Right renal cortex interstitium (tissue), 3 donors: ENCODE measurements around the gene RENBP. TPM values are rescaled to one million over a fixed set of nuclear protein-coding genes. Genes with fewer than 3 reads are reported as not detected.
"Not testable (repeated sequence)": the region's sequence is repeated elsewhere in the genome, so short reads cannot be mapped to it uniquely, and the experiment has no call there.

Experiments used
- DNase-seq, 3 donors: peaks; one replicate each; pipeline ENCODE4 v3.0.0-alpha.2; 2013; ENCODE audit warnings: low read depth in 3 of 3, low spot score in 2 of 3
- polyA plus RNA-seq, 3 donors: library from polyadenylated mRNA; unstranded; fragments of 120-200 nt; gene quantifications; one replicate each; pipeline ENCODE4 v1.2.1, GENCODE V29; 2013; ENCODE audit not compliant: insufficient read length in 3 of 3

Gene RENBP
- 10 to 100 TPM; 13.9 to 17.9 (median 17.2) TPM for polyA plus RNA-seq

GRCh38 chrX:153944140-153944799 is at the start of gene RENBP:
RENBP (minus strand) TSS chrX:153944643; CDS start chrX:153944610, 33 bp downstream.
- DNase-seq = no peak

DNA sequence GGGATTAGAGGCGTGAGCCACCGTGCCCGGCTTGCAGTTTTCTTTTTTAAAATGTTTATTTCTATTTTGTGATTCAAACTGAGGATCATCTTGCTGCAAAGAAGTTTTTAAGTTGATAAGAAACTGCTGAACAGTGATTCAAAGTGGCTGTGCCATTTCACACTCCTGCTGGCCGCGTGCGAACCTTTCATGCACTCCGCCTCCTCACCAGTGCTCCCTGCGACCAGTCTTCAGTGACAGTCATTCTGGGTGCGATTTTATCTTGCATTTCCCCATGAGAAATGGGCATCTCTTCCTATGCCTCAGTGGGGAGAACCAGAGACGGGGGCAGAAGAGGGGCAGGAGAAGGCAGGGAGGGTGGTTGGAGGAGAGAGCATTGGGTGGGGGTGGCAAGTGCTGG is 49.5 kb upstream of the RENBP start:
- DNase-seq = no peak

- DNase-seq = no peak
These were observed 48.6 kb upstream of the RENBP start for GRCh38 chrX:153993079-153993478.

GRCh38 chrX:153992180-153992579 is 47.7 kb upstream of the RENBP start:
- DNase-seq = no peak

DNA sequence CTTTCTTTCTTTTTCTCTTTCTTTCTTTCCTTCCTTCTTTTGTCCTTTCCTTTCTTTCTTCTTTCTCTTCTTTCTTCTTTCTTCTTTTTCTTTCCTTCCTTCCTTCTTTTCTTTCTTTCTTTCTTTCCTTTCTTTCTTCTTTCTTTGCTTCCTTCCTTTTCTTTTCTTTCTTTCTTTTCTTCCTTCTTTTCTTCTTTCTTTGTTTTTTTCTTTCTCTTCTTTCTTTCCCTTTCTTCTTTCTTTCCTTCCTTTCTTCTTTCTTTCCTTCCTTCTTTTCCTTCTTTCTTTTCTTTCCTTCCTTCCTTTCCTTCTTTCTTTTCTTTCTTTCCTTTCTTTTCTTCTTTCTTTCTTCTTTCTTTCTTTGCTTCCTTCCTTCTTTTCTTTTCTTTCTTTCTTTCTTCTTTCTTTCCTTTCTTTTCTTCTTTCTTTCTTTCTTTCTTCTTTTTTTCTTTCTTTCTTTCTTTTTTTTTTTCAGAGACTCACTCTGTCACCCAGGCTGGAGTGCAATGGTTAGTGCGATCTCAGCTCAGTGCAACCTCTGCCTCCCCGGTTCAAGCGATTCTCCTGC is 46.7 kb upstream of the RENBP start:
- DNase-seq = no peak

DNA sequence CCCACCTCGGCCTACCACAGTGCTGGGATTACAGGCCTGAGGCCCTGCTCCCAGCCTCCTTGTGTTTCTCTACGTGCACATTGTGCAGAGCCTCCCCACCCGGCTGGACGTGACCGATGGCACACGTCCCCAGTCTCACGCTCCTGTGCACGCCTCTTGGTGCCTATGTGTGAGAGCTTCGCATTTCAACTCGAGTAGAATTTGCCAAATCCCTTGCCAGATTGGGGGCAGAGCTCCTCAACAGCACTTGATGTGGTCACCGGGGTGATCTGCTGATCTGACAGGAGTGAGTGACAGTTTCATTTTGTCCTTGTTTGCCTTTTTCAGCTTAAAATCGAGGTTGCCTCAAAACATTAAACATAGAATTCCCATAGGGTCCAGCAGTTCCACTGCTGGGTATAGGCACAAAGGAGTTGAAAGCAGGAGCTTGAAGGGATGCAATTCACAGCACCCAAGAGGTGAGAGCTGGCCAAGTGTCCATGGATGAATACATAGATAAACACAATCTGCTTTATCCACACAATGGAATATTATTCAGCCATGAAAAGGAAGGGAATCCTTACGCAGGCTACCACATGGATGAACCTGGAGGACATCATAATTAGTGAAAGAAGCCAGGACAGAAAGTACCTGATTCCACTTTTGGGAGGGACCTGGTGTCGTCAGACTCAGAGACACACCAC is 45.7 kb upstream of the RENBP start:
- DNase-seq = no peak

GRCh38 chrX:153988493-153988892 is 44.0 kb upstream of the RENBP start:
- no peak for DNase-seq

DNA sequence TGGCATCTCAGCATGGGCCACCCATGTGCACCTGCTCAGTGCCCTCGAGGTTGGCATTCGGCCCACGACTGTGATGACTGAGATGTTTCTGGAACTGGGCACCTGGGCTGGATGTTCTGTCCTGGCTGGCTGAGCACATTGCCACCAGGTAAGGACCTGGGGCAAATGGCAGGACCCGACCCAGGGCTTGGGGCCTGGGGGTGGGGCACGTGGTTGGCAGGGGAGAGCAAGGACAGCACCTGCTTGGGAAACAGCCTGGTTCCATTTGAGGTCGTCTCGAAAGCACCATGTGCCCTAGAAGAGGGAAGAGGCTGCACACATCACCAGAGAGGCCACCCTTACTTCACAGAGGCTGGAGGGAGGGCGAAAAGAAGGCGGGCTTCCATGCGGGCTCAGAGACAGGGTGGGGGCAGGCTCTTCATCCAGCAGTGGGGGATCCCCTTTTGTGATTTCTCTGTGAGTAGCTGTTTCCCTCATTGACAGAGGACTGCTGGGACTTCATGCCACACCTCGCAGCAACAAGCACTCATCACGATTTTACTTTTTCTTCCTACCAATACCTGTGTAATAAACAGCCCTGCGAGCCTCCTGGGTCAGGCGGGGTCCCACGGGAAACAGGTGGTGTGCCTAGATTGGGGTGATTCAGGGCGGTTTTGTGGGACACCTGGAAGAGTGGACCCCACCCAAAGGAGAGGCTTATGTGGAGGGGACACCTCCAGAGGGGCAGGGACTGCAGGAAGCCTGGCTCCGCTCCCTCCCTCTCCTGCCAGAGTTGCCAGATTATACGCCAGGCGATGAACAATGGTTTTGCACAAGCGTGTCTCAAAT is 40.1 kb upstream of the RENBP start:
- DNase-seq = no peak

DNA sequence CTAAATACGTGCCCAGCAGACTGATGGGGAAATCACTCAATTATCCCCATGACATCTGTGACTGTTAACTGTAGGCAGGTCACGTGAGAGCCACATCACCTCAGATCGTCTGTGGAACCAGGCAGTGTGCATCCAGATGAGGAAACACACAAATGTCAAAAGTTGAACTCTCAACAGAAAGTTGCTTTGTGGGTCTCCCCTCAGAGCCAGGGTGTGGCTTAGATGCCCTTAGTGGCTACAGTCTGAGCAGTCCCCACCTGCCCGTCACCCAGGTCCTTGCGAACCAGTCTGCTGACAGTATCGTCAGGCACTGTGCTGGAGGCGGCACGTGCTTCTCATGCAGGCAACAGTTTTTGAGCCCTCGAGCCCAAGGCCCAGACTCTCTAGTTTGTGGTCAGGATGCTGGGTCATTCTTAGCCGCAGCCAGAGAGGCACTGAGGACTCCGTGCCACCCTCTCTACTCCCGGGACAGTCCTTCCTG is 38.9 kb upstream of the RENBP start:
- DNase-seq = no peak

- DNase-seq = no peak
These were observed 37.5 kb upstream of the RENBP start for GRCh38 chrX:153981771-153982533.

GRCh38 chrX:153981231-153981630 is 36.8 kb upstream of the RENBP start:
- DNase-seq = no peak

- DNase-seq = not testable (repeated sequence)
These were observed 36.0 kb upstream of the RENBP start for GRCh38 chrX:153980394-153980793.

- DNase-seq = no peak
These were observed 30.4 kb upstream of the RENBP start for GRCh38 chrX:153974726-153975286.

GRCh38 chrX:153974003-153974725 is 29.7 kb upstream of the RENBP start:
- DNase-seq = no peak

DNA sequence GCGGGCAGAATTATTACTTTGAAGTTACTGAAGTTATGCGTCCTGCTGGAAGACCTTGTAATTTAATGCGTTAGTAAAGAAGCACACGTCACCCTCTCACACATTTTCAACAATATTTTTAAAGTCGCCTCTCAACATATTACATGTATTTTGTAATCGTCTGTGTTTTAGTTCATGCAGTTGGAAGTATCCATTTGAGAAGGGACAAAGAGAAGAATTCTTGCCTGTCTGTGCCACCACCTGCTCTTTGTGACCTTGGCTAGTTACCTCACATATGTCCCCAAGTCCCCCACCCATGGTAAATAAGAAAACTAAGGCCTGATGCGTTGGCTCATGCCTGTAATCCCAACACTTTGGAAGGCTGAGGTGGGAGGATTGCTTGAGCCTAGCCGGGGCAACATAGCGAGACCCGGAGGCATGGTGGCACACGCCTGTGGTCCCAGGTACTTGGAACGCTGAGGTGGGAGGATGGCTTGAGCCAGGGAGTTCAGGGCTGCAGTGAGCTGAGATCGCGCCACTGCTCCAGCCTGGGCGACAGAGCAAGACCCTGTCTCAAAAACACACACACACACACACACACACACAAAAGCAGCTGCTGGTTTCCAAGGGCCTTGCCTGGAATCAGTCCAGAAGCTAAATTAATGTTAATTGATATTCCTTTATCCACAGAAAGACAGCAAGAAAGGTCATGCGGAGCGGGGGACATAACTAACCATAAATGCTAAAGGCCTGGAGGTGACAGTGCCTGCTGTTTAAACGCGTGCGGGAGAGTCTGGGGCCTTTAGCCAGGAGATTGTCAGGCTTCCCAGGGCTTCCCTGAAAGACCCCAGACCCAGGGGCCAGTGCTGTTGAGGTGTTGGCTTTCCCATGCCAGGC is 28.9 kb upstream of the RENBP start:
- DNase-seq = no peak

DNA sequence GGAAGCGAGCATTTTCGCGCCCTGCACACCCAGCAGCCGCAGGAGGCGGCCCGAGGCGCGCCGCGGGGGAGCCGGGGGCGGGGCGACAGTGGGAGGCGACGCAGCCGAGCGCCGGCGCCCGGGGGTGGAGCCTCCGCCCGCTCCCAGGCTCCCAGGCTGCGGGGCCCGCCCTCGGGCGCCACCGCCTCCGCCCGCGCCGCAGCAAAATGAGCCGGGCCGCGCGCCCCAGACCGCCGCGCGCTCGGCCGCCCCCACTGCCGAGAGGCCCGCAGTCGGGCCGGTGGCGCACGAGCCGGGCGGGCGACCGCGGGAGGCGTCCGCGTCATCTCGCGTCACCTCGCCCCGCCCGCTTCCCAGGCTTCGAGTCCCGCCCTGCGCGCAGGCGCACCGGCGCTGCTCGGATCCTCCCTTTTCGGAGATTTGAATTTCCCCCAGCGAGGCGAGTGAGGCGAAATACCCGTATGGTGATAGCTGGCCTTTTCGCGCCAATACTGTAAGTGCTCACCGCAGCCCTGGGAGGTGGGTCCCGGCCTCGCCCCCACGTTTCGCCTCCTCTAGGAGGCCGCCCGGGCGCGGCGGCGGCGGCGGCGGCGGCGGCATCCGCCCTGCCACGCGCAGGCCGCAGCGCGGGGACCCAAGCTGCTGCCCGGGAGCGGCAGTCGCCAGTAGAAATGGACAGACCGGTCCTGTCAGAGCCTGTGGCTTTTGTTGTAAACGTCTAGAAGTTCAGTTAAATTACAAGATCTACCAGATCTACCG is 28.1 kb upstream of the RENBP start, which contains the start of gene TMEM187:
Gene TMEM187, plus strand, starts transcription at position 387 of the 759 bp plus-strand sequence. CDS start 9,309 bp downstream, outside the sequence.
- peak in 2 of 3 donors; percentile 66 to 72 for DNase-seq
